NT2/D1 (cell line): ENCODE data around the gene RNF135.

Experiments used
- YY1 ChIP-seq: IDR thresholded peaks from 2 replicates; pipeline ENCODE4 v1.6.1; 2011; ENCODE audit not compliant: insufficient read length, insufficient read depth
- ZNF274 ChIP-seq: IDR thresholded peaks from 2 replicates; pipeline ENCODE4 v1.6.1; 2011; ENCODE audit warnings: mild to moderate bottlenecking, low read depth, low read length

GRCh38 chr17:30926516-30926915, 44.3 kb upstream of the RNF135 start:
- TF ChIP-seq ZNF274 (no peak), YY1 (no peak)
